RKO (cell line): ENCODE data around the gene FBF1.
A peak's percentile ranks its signal among the peaks of the same experiment; 100 is the strongest.
"Not testable (repeated sequence)": the region's sequence is repeated elsewhere in the genome, so short reads cannot be mapped to it uniquely, and the experiment has no call there.

ENCODE experiments used
- DNase-seq: peaks from one replicate; pipeline ENCODE4 v3.0.0-alpha.2; 2016; ENCODE audit warnings: low spot score

The FBF1 gene, protein sequence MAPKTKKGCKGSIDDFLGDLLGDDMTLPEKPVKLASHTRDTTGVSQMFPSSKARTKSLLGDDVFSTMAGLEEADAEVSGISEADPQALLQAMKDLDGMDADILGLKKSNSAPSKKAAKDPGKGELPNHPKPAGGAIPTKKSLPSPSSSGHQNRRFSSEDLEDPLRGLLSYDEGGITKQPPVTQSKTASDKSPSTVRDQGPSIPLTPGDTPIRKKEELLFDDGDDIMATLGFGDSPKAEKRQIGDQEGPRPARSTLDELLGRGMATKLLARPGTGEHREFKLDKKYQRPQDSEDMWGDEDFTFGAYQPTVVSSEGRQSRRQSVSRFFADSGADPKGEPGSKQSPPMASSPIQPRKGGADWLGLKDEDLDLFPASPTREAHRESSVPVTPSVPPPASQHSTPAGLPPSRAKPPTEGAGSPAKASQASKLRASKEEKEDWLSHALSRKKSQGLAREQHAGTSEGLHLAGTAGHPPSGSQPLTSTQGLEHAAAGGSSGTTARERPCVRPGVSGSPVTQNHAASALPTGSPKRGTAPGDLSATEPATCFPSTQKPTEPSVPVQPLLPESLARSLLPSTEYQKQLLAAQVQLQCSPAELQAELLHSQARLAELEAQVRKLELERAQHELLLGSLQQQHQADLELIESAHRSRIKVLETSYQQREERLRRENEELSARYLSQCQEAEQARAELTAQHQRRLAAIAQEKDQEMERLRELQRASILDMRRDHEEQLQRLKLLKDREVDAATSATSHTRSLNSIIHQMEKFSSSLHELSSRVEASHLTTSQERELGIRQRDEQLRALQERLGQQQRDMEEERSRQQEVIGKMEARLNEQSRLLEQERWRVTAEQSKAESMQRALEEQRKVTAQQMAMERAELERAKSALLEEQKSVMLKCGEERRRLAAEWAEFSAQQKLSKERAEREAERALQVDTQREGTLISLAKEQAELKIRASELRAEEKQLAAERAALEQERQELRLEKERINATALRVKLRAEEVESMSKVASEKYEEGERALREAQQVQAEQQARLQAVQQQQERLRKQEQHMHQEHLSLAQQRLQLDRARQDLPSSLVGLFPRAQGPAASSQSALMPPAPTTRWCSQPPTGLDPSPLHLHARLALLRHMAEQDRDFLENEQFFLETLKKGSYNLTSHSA

DNA sequence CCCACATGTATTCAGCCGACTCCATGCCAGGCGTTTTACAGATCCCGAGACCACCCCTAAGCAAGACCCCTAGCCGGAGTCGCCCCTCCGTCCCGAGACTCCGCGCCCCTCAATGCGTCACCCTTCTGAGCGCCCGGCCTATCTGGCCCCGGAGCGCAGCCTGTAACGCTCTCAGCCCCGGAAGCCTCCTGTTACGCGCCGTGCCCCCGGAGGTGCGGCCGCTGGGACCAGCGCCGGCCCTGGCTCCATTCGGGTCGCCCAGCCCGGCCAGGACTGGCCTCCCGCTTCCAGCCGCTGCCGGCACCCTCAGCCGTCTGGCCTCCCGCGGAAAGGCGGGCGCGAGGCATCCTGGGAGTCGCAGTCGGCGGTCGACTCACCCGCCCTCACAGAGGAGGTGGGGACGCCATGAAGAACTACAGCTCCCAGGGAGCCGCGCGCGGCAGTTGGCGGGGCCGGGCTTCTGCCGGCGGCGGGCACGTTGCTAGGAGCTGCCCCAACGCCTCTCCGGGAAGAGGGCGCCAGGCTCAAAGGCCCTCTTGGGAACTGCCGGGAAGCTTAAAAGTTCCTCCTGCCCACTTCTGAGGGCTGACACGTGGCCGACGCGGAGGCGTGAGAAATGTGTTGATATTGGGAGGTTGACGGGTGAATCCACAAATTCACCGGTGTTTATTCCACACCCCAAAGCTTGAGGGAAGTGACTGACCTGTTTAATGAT lies at the start of gene FBF1:
FBF1 (minus strand) TSS at position 316 of the 715 bp plus-strand sequence. CDS start 2,893 bp downstream, outside the sequence.
- peak; percentile 97 for DNase-seq

DNA sequence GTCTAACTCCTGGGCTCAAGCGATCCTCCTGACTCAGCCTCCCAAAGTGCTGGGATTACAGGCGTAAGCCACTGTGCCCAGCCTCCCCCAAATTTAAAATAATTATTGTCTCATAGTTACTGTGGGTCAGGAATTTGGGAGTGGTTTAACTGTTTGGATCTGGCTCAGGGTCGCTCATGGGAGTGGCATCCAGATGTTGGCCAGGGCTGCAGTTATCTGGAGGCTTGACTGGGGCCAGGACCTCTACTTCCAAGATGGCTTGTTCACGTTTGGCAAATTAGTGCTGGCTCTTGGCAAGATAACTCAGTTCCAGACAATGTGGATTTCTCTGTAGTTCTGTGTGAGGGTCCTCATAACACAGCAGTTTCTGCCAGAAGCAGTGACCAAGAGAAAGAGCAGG lies 46.2 kb upstream of the FBF1 start:
- no peak for DNase-seq

DNA sequence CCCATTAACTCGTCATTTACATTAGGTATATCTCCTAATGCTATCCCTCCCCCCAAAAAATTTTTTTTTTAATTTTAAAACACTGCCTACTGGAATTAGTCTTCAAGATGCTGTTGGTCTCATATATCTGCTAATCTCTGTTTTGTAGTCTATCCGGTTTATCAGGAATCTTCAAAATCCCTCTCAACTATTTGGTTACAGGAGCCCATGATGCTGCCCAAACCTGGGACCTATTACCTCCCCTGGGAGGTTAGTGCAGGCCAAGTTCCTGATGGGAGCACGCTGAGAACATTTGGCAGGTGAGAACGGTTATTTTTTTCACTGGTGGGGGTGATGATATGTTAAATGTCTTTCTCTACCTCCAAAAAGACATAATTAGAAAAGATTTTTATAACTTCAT lies 45.1 kb upstream of the FBF1 start:
- DNase-seq, result no peak

DNA sequence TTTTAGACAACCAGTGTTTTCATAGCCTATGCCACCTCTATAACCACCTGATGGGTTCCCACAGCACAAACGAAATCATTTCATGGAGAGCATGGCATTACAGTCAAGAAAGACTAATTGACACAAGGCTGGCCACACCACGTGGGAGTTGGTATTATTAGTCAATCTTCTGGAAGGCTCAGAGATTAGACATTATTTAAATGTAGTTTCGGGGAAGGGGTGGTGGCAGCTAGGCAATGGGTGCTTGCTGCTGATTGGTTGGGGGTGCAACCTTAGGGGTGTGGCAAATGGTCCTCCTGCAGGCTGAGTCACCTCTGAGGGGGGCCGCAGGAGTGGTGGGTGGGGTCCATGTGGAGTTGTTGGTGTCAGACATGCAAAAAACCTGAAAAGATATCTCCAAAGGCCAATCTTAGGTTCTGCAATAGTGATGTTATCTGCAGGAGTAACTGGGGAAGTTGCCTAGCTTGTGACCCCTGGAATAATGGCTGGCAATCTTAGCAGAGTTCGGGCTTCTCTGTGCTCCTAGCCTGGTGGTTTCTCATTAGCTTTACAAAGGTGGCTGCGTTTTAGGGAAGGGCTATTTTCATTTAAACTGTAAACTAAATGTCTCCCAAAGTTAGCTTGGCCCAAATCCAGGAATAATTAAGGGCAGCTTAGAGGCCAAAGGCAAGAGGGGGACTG lies 42.8 kb upstream of the FBF1 start:
- no peak for DNase-seq

DNA sequence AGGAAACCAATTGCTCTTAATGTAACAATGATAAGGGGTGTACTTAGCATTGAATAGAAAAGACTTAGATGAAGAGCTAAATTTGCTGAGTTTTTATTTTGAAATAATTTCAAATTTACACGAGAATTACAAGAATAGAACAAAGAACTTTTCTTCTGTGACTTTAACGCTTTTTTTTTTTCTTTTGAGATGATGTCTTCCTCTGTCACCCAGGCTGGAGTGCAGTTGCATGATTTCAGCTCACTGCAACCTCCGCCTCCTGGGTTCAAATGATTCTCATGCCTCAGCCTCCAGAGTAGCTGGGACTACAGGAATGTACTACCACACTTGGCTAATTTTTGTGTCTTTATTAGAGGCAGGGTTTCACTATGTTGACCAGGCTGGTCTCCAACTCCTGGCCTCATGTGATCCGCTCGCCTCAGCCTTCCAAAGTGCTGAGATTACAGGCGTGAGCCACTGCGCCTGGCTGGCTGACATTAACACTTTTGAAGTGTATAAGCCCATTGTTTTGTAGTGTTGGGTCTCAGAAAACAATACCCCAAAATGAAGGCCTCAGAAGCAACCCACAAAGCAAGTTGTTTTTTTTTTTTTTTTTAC lies 40.3 kb upstream of the FBF1 start:
- DNase-seq, result no peak

DNA sequence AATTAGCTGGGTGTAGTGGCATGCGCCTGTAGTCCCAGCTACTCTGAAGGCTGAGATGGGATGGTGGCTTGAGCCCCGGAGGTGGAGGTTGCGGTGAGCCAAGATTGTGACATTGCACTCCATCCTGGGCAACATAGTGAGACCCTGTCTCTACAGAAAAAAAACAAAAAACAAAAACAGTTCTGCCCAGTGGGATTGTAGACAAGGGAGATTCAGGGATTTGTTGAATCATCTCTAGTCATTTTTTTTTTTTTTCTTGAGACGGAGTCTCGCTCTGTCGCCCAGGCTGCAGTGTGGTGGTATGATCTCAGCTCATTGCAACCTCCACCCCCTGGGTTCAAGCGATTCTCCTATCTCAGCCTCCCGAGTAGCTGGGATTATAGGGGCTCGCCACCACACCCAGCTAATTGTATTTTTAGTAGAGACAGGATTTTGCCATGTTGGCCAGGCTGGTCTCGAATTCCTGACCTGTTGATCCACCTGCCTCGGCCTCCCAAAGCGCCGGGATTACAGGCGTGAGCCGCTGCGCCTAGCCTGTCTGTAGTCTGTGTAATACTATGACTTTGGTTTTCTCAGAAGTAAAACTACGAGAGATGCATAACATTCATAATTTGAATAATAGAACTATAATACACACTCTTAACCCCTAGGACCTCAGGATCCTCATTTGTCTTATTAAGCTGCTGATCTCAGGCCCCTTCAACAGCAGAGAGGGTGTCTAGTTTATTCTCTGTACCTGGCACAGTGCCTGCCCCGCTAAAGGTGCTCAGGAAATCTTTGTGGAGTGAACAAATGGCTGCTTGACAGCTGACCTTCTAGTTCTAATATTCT lies 39.6 kb upstream of the FBF1 start:
- DNase-seq, result peak; percentile 57

DNA sequence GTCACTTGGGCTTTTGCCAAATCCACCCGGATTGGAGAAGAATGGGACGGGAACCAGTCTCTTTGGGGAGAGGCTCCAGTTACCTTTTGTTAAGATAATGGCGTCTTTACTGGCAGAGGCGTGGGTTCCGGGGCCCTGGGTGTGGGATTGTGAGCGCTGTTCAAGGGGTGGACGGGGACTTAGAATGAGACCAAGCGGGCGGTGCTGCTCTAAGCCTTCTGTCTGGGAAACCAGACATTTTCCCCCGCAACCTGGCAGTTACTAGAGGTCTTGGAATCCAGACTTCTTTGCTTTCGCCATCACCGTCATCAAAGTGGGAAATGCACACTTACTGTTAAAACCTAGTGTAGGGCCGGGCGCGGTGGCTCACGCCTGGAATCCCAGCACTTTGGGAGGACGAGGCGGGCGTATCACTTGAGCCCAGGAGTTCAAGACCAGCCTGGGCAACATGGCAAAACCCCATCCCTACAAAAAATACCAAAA lies 38.9 kb upstream of the FBF1 start:
- no peak for DNase-seq

DNA sequence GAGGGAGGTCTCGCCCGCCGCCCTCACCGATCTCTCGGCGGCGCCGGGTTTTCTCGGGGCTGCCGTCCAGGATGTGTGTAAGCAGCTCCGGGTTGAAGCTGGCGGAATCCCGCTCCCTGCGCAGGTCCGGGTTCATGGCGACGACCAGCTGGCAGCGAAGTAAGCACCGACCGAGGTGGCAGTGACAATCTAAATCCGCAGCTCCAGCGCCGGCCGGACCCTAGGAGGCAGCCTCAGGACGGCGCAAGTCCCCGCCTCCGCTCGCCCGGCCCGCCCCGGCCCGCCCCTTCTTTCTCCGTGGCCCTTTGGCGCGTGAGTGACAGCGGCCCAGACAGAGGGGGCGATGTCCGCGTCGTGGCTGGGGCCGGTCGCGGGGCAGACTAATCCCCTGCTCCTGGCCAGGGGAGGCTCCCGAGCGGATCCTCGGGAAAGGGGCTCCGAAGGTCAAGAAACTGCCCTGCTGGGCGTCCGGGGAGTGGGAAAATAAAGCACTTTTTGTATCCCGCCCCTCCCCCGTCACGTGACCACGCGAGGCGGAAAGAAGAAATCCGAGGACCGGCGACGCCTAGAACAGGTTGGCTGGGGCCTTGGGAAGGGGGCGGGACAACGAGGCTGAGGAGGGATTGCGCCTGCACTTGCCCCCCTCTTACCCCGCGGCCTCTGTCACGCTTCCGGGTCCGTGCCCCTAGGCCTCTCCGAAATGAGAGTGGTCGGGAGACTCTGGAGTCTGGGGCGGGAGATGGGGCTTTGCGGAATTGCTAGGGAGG lies 38.3 kb upstream of the FBF1 start, which contains the start of the genes ACOX1 and TEN1:
ACOX1 (minus strand) TSS at position 229 of the 767 bp plus-strand sequence; CDS start at position 136, 93 bp downstream.
TEN1 (plus strand) TSS at position 303 of the 767 bp plus-strand sequence. CDS start 6,953 bp downstream, outside the sequence.
- DNase-seq, result peak; percentile 97

DNA sequence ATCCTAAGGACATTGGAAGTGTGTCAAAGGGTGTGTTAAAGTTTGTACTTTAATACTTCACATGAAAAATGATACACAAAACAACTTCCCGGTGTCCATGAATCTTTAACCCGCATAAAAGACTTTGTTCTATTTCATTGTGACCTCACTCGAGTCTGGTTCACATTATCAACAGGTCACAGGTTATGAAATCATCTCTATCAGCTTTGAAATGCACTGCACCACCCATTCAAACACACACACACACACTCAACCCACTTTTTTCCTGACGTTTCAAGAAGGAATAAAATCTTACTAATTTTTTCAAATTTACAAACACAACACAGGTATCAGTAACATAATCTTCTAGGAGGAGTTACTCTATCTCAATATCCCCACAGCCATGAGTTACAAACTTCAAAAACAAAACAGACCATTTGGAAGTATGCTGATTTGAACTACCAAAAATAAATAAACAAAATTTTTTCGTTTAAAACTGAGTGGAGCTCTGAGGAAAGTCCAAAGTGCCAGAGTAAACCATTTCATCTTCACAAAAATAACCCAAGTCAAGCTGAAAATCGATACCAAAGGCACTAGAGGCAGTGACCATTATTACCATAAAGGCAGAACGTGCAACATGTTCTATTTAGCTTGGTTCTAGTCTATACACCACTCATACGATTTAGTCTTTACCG lies 35.5 kb upstream of the FBF1 start:
- no peak for DNase-seq

DNA sequence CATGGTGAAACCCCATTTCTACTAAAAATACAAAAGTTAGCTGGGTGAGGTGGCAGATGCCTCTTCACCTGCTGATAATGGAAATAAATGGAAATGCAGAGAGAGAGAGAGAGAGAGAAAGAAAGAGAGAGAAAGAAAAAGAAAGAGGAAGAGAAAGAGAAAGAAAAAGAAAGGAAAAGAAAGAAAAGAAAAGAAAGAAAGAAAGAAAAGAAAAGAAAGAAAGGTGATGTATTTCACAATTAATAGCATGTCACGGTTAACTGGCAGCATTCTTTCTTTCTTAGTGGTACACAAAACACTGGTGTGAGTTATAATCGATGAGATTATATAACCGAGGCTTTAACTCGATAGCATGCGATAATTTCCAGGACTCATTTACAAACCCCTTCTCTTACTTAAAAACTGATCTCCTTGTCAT lies 34.9 kb upstream of the FBF1 start:
- no peak for DNase-seq

DNA sequence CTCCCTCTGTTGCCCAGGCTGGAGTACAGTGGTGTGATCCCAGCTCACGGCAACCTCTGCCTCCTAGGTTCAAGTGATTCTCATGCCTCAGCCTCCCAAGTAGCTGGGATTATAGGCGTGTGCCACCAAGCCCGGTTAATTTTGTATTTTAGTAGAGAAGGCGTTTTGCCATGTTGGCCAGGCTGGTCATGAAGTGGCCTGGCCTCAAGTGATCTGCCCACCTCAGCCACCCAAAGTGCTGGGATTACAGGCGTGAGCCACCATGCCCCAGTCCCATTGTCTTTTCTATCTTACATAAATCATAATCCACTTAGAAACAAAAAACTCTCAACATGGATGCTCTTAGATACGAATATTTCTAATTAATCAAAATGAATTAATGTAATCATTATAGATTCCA lies 34.3 kb upstream of the FBF1 start:
- DNase-seq, result not testable (repeated sequence)

DNA sequence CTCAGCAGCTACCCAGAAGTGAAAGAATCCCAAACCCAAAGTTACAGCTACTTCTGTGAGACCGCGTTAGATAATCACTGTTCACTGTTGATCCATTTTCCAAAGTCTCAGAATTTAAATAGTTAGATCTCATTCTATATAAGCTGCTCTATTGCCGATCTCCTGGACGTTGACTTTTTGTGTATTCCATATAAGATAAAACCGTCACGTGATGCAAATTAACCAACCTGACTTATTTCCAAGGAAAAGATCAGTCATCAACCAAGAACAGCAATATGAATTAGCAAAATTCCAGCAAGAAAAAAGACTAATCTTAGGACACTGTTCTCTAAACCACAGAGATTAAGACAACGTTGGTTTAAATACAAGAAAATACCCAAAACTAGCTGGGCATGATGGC lies 29.8 kb upstream of the FBF1 start:
- no peak for DNase-seq

DNA sequence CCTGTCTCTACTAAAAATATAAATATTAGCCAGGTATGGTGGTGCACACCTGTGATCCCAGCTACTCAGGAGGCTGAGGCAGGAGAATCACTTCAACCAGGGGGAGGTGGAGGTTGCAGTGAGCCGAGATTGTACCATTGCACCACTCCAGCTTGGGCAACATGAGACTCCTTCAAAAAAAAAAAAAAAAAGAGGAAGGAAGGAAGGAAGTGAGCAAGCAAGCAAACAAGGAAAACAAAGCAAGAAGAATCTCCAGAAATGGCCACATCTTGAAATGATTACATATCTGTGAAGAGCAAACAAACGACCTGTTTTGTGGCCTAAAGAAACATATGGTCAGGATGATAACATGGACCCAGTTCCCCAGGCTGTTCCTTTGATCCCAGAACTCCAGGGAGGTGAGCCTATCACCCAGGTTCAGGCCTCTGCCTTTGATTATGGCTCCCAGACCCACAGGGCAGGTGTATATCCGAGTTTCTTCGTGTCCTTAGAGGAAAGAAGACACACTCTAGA lies 29.2 kb upstream of the FBF1 start:
- DNase-seq, result no peak

DNA sequence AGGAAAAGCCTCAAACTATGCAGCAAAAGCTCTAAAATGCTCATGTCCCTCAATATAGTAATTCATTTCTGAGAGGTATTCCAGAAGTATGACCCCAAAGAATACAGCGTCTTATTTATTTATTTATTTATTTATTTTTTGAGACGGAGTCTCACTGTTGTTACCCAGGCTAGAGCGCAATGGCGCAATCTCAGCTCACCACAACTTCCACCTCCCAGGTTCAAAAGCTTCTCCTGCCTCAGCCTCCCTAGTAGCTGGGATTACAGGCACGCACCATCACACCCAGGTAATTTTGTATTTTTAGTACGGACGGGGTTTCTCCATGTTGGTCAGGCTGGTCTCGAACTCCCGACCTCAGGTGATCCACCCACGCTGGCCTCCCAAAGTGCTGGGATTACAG lies 28.2 kb upstream of the FBF1 start:
- DNase-seq, result not testable (repeated sequence)

DNA sequence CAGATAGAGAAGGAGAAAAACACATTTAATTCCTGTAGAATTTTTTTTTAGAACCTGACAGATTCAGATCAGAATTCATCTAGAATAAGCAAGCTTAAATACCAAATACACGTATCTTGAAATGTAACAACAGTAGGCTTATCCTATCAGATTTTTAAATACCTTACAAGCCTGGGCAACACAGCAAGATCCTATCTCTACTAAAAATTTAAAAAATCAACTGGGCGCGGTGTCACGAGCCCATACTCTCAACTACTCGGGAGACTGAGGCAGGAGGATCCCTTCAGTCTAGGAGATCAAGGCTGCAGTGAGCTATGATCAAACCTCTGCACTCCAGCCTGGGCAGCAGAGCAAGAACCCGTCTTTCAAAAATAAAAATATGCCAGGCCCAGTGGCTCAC lies 24.6 kb upstream of the FBF1 start:
- no peak for DNase-seq

DNA sequence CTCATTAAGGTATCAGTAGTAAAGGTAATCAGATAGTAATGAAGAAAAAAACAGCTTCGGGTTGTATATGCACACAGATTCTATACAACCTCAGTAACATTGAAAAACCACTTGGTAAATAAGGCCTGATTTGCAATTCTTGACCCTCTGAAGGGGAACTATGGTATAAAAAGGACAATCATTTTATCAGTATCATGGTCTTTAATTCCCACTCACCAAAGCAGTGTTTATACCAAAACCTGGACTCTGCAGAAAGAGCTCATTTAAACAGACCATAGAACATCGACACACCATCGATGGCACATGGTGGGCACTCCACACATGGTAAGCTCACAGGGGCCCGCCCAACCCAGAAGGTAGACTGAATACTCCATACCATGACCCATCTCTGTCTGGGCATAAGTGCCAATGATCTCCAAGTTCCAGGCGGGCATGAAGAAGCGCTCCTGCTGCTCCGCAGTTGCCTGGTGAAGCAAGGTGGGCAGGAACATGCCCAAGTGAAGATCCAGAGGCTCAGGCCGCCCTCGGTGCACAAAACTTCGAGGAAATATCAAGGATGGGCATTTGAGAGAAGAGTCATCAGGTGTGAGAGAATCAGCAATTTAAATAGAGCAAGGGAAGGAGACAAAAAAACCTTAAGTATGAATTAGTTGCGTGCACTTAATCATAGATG lies 19.1 kb upstream of the FBF1 start:
- DNase-seq, result no peak
